Body of pancreas (tissue), 4 donors: ENCODE results near the gene STIM2. TPM values are rescaled to one million over a fixed set of nuclear protein-coding genes. Genes with fewer than 3 reads are reported as not detected.

ENCODE experiments used
- ATAC-seq: fragments of 150-250 bp; one replicate; pipeline ENCODE4 v1.9.1; 2016
- DNase-seq, 4 donors: peaks; one replicate each; pipeline ENCODE4 v3.0.0-alpha.2; 2019
- H3K27ac ChIP-seq, 4 donors: fragments of 200-600 bp; sonication (generic); 1 replicate in 3 of 4; 2 replicates in 1 of 4; pipeline versions ENCODE4 v1.5.1 to v1.6.1; 2016 to 2019; ENCODE audit warnings: mild to moderate bottlenecking in 1 of 4, mixed read lengths in 1 of 4, moderate library complexity in 1 of 4
- H3K27me3 ChIP-seq, 2 donors: fragments of 200-600 bp; sonication (generic); one replicate each; pipeline ENCODE4 v1.6.0; 2016; ENCODE audit warnings: mild to moderate bottlenecking in 1 of 2
- H3K36me3 ChIP-seq, 2 donors: fragments of 200-600 bp; sonication (generic); replicated peaks in 1 of 2; 2 replicates each; pipeline ENCODE4 v1.5.1; 2016; ENCODE audit warnings: low read depth in 2 of 2; ENCODE audit not compliant: insufficient read depth in 1 of 2
- H3K4me1 ChIP-seq: fragments of 200-600 bp; sonication (generic); one replicate; pipeline ENCODE4 v1.6.0; 2016
- H3K4me3 ChIP-seq, 2 donors: fragments of 200-600 bp; sonication (generic); 1 replicate in 1 of 2; 2 replicates in 1 of 2; pipeline ENCODE4 v1.5.1; 2016 to 2019
- H3K9me3 ChIP-seq, 3 donors: fragments of 200-600 bp; sonication (generic); 1 replicate in 2 of 3; 2 replicates in 1 of 3; pipeline ENCODE4 v1.5.1; 2016
- CTCF ChIP-seq, 7 experiments: fragments of 450-650 bp in 4 of 7; fragments of 200-600 bp in 3 of 7; sonication (generic) in 3 of 7; IDR thresholded peaks; one replicate each; pipeline ENCODE4 v1.5.1; 2016 to 2019; ENCODE audit warnings: antibody characterized with exemption in 7 of 7
- POLR2A ChIP-seq, 3 donors: fragments of 450-650 bp; IDR thresholded peaks; one replicate each; pipeline ENCODE4 v1.6.1; 2016; ENCODE audit warnings: antibody characterized with exemption in 3 of 3, mild to moderate bottlenecking in 2 of 3
- WGBS, 2 donors: methylation state at CpG; one replicate each; pipeline ENCODE4 v1.1.5; 2017; 5-methylcytosine and 5-hydroxymethylcytosine counted together
- intact Hi-C: fragments of 100-400 bp; cut with DNase I; formaldehyde crosslinking; loops from one replicate; pipeline ENCODE4 v1.15.1; 2023
- total RNA-seq, 2 donors: library from RNA; depleted of rRNA; stranded (reverse); fragments of >200 nt; gene quantifications; one replicate each; pipeline ENCODE4 v1.1.0, GENCODE V29; 2016

The STIM2 gene
- total RNA-seq, 2 donors from 2014 or later: 10.9 to 53.4 TPM

GRCh38 chr4:26953770-26954423, 93.3 kb downstream of the STIM2 start:
- no peak for DNase-seq

GRCh38 chr4:26955241-26955640, 94.6 kb downstream of the STIM2 start:
- TF ChIP-seq POLR2A (IDR thresholded peaks at IDR 0.05): no peak
- no peak for TF ChIP-seq CTCF (IDR thresholded peaks at IDR 0.05)
- DNase-seq (no peak), ATAC-seq (no peak)
- Histone ChIP-seq H3K27ac (no peak overlapping the region), H3K9me3 (no peaks in the 10 kb centered on the region), H3K36me3 (no peaks in the 10 kb centered on the region), H3K4me3 (no peak overlapping the region), H3K4me1 (no peaks in the 10 kb centered on the region), H3K27me3 (no peaks in the 10 kb centered on the region)
- intact Hi-C loops: no loop called here
- WGBS, 2 donors: 1 to 85% methylated on average over 2 of the region's 2 CpGs

More at GRCh38 chr4:26953770-26954423, 93.3 kb downstream of the STIM2 start:
- Histone ChIP-seq H3K36me3 (no peaks in the 10 kb centered on the region), H3K4me1 (no peaks in the 10 kb centered on the region), H3K27ac (no peak overlapping the region), H3K27me3 (no peaks in the 10 kb centered on the region), H3K4me3 (no peak overlapping the region), H3K9me3 (no peaks in the 10 kb centered on the region)
- intact Hi-C loops: no loop called here
- no peak for TF ChIP-seq CTCF (IDR thresholded peaks at IDR 0.05)
- TF ChIP-seq POLR2A (IDR thresholded peaks at IDR 0.05): no peak
- 82 to 85% methylated on average over 3 of the region's 3 CpGs for WGBS, 2 donors
- no peak for ATAC-seq

GRCh38 chr4:26958925-26959653, 98.4 kb downstream of the STIM2 start:
- no peak overlapping the region for H3K4me3 ChIP-seq
- TF ChIP-seq CTCF (IDR thresholded peaks at IDR 0.05): no peak
- TF ChIP-seq POLR2A (IDR thresholded peaks at IDR 0.05): no peak
- H3K9me3 ChIP-seq: no peaks in the 10 kb centered on the region
- ATAC-seq: no peak
- WGBS, 2 donors: 88 to 96% methylated on average over 4 of the region's 4 CpGs
- intact Hi-C loops: no loop called here
- no peak for DNase-seq
- peaks cover 5% of the 10 kb centered on the region for H3K4me1 ChIP-seq
- no peaks in the 10 kb centered on the region for H3K27me3 ChIP-seq
- H3K36me3 ChIP-seq: no peaks in the 10 kb centered on the region
- no peak overlapping the region for H3K27ac ChIP-seq

- ATAC-seq (no peak), DNase-seq (no peak)
- H3K27ac ChIP-seq: no peak overlapping the region
- intact Hi-C loops: no loop called here
- no peaks in the 10 kb centered on the region for H3K36me3 ChIP-seq
- H3K4me1 ChIP-seq: peaks cover 5% of the 10 kb centered on the region
- H3K27me3 ChIP-seq: no peaks in the 10 kb centered on the region
- H3K4me3 ChIP-seq: no peak overlapping the region
- TF ChIP-seq CTCF (IDR thresholded peaks at IDR 0.05) (no peak), POLR2A (IDR thresholded peaks at IDR 0.05) (no peak)
- H3K9me3 ChIP-seq: no peaks in the 10 kb centered on the region
- WGBS, 2 donors: 48 to 69% methylated on average over 1 of the region's 1 CpG
Measured at GRCh38 chr4:26959654-26960047, 99.0 kb downstream of the STIM2 start.
